ENCODE measurements around the gene SLC4A5. TPM values are rescaled to one million over a fixed set of nuclear protein-coding genes. Genes with fewer than 3 reads are reported as not detected.
A peak's percentile ranks its signal among the peaks of the same experiment; 100 is the strongest.
"Not testable (repeated sequence)": the region's sequence is repeated elsewhere in the genome, so short reads cannot be mapped to it uniquely, and the experiment has no call there.

Gene SLC4A5
- total RNA-seq, 1 donor from 2014 or later = 0.47 TPM

DNA sequence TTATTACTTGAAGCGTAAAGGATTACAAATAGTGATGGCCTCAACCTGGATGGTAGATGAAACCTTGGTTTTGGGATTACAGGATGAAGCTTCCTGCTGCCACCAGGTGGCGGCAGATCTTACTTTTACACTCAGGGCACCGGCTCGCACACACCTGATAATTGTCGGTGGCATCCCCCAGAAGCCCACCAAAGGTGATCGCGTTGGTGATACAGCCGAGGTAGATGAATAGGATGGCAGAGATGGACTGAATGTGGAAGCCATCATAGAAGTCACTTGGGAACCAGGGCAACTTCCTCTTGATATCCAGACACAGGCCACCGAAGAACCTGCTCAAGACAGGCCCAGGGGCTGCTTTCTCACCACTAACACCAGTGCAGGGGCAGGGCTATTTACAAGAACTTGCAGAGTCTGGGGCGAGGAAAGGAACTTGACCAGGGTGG is 93.0 kb downstream of the SLC4A5 start:
- no peak overlapping the region for H3K4me3 Mint-ChIP-seq
- intact Hi-C loops (cut with micrococcal nuclease) = loop anchor here (1.0 to 2.0 kb wide), 5 partner anchors 85 to 337 kb away; no protein-coding TSS in a partner anchor
- no peaks in the 10 kb centered on the region for H3K36me3 Mint-ChIP-seq (ENCODE audit: low read depth)
- DNase-seq (ENCODE audit: low spot score) = peak; percentile 23
- H3K9me3 Mint-ChIP-seq = no peaks in the 10 kb centered on the region
- peaks cover 7% of the 10 kb centered on the region for H3K27me3 Mint-ChIP-seq (ENCODE audit: insufficient read depth)
- no peak overlapping the region for H3K27ac Mint-ChIP-seq
- H3K4me1 Mint-ChIP-seq (ENCODE audit: low read depth) = no peaks in the 10 kb centered on the region

DNA sequence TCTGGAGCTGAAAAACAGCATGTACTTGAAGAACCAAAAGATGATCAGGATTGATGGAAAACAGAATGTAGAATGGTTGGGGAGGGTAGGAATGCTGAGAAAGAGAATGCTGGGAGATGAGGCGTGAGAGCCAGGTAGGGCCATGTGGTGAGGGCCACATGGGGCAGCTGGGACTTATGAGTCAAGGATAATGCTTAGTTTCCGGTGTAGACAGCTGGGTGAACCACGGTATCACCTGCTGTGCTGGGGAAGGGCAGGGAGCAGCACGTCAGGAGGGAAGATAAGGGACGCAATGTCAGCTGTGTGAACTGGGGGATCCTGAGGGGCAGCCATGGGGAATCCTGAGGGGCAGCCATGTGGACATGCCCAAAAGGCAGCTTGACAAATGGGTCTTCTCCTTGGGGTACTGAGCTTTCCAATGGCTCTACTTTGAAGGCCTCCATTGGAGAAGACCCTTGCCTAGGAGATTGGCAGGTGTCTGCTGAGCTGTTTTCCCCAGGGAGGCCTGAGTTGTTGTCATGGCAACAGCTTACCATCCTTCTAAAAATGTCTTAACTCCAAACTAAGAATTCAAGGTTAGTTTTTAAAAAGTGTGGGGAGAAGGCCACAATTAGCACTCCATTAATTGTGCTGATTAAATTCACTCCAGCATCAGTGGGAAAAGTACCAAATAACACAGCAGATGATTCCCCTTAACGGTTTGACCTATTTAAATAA is 93.7 kb downstream of the SLC4A5 start:
- Mint-ChIP-seq H3K4me1 (ENCODE audit: low read depth) (no peaks in the 10 kb centered on the region), H3K4me3 (no peak overlapping the region), H3K27ac (no peak overlapping the region), H3K27me3 (ENCODE audit: insufficient read depth) (peaks cover 6% of the 10 kb centered on the region), H3K36me3 (ENCODE audit: low read depth) (no peaks in the 10 kb centered on the region), H3K9me3 (no peaks in the 10 kb centered on the region)
- no peak for DNase-seq (ENCODE audit: low spot score)
- intact Hi-C loops (cut with micrococcal nuclease) = loop anchor here (1.0 to 2.0 kb wide), 5 partner anchors 86 to 338 kb away; no protein-coding TSS in a partner anchor

DNA sequence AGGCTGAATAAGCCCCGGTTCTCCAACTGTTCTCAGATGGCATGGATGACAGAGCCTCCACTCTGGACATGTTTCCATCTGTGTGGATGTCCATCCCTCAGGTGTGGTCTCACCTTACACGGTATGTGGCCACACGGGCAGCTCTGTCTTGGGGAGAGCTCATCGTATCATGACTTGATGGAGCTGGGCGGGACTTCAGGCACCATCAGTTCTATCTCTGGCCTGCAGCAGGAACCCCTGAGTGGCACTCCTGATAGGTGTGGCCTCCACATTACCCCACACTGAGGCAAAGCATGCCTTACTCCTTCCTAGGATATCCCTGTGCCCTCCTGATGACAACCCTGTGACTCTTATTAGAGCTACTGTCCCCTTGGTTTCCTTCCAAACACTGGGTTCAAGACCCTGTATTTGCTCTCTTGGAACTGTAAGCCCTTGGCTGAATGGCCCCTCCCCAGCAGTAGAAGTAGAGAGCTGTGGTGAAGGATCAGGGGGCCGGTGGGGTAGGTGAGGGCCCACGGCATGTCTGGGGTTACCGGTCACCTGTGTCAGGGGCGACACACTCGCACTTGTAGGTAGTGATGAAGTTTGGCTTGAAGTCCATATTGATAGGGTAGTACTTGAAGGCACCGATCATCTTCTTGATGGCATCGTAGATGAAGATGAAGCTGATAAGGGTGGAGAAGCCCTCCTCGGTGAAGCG is 96.6 kb downstream of the SLC4A5 start:
- H3K27ac Mint-ChIP-seq = no peak overlapping the region
- intact Hi-C loops (cut with micrococcal nuclease) = no loop called here
- DNase-seq (ENCODE audit: low spot score) = no peak
- no peaks in the 10 kb centered on the region for H3K27me3 Mint-ChIP-seq (ENCODE audit: insufficient read depth)
- H3K36me3 Mint-ChIP-seq (ENCODE audit: low read depth) = no peaks in the 10 kb centered on the region
- no peaks in the 10 kb centered on the region for H3K9me3 Mint-ChIP-seq
- no peak overlapping the region for H3K4me3 Mint-ChIP-seq
- H3K4me1 Mint-ChIP-seq (ENCODE audit: low read depth) = no peaks in the 10 kb centered on the region

DNA sequence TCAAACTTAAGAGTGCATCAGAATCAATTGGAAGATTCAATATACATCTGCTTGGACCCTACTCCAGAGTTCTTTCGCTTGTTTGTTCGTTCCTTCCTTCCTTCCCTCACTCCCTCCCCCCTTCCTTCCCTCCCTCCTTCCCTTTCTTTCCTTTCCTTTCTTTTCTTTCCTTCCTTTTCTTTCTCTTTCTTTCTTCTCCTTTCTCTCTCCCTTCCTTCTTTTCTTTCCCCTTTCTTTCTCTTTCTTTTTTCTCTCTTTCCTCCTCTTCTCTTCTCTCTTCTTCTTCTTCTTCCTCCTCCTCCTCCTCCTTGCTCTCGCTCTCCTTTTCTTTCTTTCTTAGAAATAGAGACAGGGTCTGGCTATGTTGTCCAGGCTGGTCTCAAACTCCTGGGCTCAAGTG is 98.9 kb downstream of the SLC4A5 start:
- Mint-ChIP-seq H3K9me3 (no peaks in the 10 kb centered on the region), H3K4me1 (ENCODE audit: low read depth) (no peaks in the 10 kb centered on the region), H3K36me3 (ENCODE audit: low read depth) (no peaks in the 10 kb centered on the region), H3K4me3 (no peak overlapping the region), H3K27ac (no peak overlapping the region), H3K27me3 (ENCODE audit: insufficient read depth) (no peaks in the 10 kb centered on the region)
- intact Hi-C loops (cut with micrococcal nuclease) = no loop called here
- DNase-seq (ENCODE audit: low spot score) = no peak

DNA sequence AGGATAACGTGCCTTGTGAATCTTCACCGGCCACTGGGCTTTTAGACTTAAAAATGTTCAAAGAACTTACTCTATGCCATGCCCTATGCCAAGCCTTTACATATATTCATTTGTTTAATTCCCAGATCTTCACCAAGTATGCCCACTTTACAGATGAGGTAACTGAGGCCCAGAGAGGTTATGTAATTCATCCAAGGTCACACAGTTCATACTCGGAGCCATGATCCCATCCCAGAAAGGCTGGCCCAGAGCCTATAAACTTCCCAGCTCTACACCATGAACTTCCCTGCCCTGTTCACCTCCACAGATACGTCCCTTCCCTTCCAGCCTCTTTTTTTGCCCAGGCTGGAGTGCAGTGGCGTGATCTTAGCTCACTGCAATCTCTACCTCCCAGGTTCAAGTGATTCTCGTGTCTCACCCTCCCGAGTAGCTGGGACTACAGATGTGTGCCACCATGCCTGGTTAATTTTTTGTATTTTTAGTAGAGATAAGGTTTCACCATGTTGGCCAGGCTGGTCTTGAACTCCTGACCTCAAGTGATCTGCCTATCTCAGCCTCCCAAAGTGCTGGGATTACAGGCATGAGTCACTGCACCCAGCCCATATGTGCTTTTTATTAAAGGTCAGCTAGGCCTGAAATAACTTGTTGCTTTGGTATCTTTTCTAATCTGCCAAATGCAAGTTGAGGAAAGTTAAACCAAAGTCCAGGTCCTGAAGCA is 100.7 kb downstream of the SLC4A5 start:
- Mint-ChIP-seq H3K27ac (no peak overlapping the region), H3K36me3 (ENCODE audit: low read depth) (no peaks in the 10 kb centered on the region), H3K4me3 (no peak overlapping the region), H3K4me1 (ENCODE audit: low read depth) (no peaks in the 10 kb centered on the region), H3K9me3 (no peaks in the 10 kb centered on the region), H3K27me3 (ENCODE audit: insufficient read depth) (no peaks in the 10 kb centered on the region)
- intact Hi-C loops (cut with micrococcal nuclease) = no loop called here
- DNase-seq (ENCODE audit: low spot score) = no peak

DNA sequence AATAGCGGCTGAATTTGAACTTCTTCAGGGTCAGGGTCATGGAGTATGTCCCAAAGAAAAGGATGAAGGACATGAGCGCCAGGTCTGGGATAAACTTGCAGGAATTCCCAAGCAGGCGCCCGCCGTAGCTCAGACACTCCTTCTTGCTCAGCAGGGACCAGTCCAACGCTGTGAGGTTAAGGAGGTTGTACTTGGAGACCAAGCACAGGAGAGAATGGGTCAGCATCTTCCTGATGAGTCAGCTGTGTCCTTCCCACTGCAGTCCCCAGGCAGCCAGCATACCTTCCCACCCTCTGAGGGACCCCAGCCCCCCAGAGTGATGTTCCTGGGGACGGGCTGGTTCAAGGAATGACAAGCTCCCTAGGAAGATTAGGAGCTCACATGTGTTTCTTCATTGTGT is 103.9 kb downstream of the SLC4A5 start:
- H3K27me3 Mint-ChIP-seq (ENCODE audit: insufficient read depth) = no peaks in the 10 kb centered on the region
- DNase-seq (ENCODE audit: low spot score) = no peak
- H3K36me3 Mint-ChIP-seq (ENCODE audit: low read depth) = no peaks in the 10 kb centered on the region

DNA sequence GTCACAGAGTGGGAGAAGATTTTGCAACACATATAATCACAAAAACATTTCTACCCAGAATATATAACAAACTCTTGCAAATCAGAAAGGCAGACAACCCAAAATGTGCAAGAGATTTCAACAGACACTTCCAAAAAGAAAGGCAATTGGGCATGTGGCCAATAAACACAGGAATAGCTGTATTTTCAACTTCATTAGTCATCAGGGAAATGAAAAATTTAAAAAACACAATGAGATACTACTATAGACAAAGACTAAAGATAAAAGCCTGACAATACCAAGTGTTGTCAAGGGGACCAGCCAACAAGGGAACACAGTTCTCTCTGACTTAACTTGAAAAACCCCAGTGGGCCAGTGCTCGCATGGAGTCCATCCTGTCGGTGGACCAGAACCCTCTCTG is 104.3 kb downstream of the SLC4A5 start:
- intact Hi-C loops (cut with micrococcal nuclease) = no loop called here
- H3K27ac Mint-ChIP-seq = no peak overlapping the region
- DNase-seq (ENCODE audit: low spot score) = no peak
- peaks cover 8% of the 10 kb centered on the region for H3K4me1 Mint-ChIP-seq (ENCODE audit: low read depth)
- no peaks in the 10 kb centered on the region for H3K36me3 Mint-ChIP-seq (ENCODE audit: low read depth)
- no peaks in the 10 kb centered on the region for H3K9me3 Mint-ChIP-seq
- no peaks in the 10 kb centered on the region for H3K27me3 Mint-ChIP-seq (ENCODE audit: insufficient read depth)
- no peak overlapping the region for H3K4me3 Mint-ChIP-seq

More for the DNA sequence above, 103.9 kb downstream of the SLC4A5 start:
- H3K4me1 Mint-ChIP-seq (ENCODE audit: low read depth) = peaks cover 8% of the 10 kb centered on the region
- intact Hi-C loops (cut with micrococcal nuclease) = no loop called here
- no peaks in the 10 kb centered on the region for H3K9me3 Mint-ChIP-seq
- H3K4me3 Mint-ChIP-seq = no peak overlapping the region
- H3K27ac Mint-ChIP-seq = no peak overlapping the region

DNA sequence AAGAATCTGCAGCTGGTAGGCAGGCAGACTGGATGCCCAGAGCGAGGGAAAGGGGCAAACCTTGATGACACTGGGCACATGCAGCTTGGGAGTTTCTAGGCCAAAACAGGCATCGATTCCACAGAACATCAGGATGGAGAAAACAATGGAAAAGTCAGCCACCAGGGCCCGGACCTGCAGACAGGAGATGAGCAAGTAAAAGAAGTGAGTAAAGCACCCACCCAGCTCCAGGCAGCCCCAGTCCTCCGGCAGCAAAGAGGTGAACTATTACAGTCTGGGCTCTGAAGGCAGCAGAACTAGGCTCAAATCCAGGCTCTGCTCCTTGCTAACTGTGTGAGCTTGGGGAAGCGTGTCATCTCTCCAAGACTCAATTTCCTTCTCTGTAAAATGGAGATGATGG is 108.2 kb downstream of the SLC4A5 start:
- intact Hi-C loops (cut with micrococcal nuclease) = no loop called here
- Mint-ChIP-seq H3K4me3 (no peak overlapping the region), H3K27me3 (ENCODE audit: insufficient read depth) (no peaks in the 10 kb centered on the region), H3K4me1 (ENCODE audit: low read depth) (peaks cover 8% of the 10 kb centered on the region), H3K27ac (no peak overlapping the region), H3K9me3 (no peaks in the 10 kb centered on the region), H3K36me3 (ENCODE audit: low read depth) (no peaks in the 10 kb centered on the region)
- no peak for DNase-seq (ENCODE audit: low spot score)

DNA sequence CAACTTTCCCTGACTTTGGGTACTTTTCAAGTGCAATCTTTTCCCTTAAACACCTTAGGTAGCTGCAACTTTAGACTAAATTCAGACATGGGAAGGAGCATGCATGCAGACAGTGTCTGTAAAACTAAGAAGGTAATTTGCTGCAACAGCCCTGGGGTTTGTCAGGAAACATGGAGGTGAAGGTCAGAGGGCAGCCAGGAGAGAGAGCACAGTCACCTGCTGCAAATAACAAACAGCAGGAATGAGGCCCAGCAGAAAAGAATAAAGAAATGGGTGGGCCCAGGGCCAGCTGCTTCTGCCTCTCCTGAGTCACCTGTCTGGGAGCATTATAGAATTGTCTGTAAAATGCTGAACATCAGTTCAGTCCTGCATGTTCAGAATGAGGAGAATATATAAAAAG is 109.6 kb downstream of the SLC4A5 start:
- H3K36me3 Mint-ChIP-seq (ENCODE audit: low read depth) = no peaks in the 10 kb centered on the region
- H3K27ac Mint-ChIP-seq = no peak overlapping the region
- no peak overlapping the region for H3K4me3 Mint-ChIP-seq
- H3K9me3 Mint-ChIP-seq = no peaks in the 10 kb centered on the region
- no peak for DNase-seq (ENCODE audit: low spot score)
- peaks cover 8% of the 10 kb centered on the region for H3K4me1 Mint-ChIP-seq (ENCODE audit: low read depth)
- no peaks in the 10 kb centered on the region for H3K27me3 Mint-ChIP-seq (ENCODE audit: insufficient read depth)
- intact Hi-C loops (cut with micrococcal nuclease) = no loop called here

DNA sequence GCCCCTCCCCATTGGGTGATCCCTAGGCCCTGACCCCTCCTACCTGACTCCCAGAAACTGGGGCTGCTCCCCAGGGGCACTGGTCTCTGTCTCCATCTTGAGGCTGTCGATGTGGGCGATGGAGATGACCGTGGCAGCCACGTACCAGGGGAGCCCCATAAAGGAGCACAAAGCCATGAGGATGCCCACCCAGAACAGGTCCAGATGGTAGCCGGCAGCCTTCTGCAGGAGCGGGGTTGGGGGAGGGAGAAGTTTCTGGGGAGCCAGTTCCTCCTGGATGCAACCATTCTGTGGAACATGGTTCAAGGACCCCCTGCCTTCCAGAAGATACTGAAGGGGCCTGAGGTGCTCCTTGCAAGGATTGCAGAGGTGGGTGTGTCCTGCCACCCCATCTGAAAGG is 110.8 kb downstream of the SLC4A5 start:
- DNase-seq (ENCODE audit: low spot score) = no peak
- Mint-ChIP-seq H3K4me3 (no peak overlapping the region), H3K27ac (no peak overlapping the region), H3K4me1 (ENCODE audit: low read depth) (peaks cover 8% of the 10 kb centered on the region), H3K36me3 (ENCODE audit: low read depth) (no peaks in the 10 kb centered on the region), H3K27me3 (ENCODE audit: insufficient read depth) (no peaks in the 10 kb centered on the region), H3K9me3 (no peaks in the 10 kb centered on the region)
- intact Hi-C loops (cut with micrococcal nuclease) = no loop called here

DNA sequence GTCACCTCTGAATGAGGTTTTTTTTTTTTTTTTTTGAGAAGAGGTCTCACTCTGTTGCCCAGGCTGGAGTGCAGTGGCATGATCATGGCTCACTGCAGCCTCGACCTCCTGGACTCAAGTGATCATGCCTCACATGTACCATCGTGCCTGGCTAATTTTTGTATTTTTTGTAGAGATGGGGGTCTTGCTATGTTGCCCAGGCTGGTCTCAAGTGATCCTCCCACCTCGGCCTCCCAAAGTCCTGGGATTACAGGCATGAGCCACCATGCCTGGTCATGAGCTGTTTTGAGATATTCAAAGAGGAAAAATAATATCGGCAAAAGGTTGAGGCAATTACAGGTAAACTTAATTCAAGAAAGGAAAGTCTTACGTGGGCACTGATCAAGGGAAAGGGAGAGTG is 113.4 kb downstream of the SLC4A5 start:
- H3K4me3 Mint-ChIP-seq; H3K27me3 Mint-ChIP-seq (ENCODE audit: insufficient read depth); H3K9me3 Mint-ChIP-seq; H3K36me3 Mint-ChIP-seq (ENCODE audit: low read depth); intact Hi-C loops (cut with micrococcal nuclease); H3K4me1 Mint-ChIP-seq (ENCODE audit: low read depth); H3K27ac Mint-ChIP-seq; DNase-seq (ENCODE audit: low spot score): not testable (repeated sequence)

DNA sequence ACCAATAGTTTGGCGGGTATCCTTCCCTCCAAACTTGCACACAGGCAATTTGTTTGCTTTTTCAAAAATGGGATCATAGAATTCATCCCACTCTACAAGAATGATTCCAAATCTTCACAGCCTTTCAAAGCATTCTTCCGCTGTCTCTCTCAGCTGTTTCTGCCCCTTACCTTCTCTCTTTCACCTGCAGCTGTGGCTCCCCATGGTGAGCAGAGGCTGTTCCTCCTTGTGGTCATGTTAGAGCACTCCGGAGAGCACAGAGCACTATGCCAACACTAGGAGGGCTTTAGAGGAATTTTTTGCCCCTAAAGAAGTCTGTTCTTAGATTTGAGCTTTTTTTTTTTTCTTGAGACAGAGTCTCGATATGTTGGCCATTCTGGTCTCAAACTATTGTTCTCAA is 114.4 kb downstream of the SLC4A5 start:
- DNase-seq (ENCODE audit: low spot score) = no peak
- Mint-ChIP-seq H3K27ac (no peak overlapping the region), H3K36me3 (ENCODE audit: low read depth) (peaks cover 2% of the 10 kb centered on the region), H3K9me3 (no peaks in the 10 kb centered on the region), H3K27me3 (ENCODE audit: insufficient read depth) (no peaks in the 10 kb centered on the region), H3K4me1 (ENCODE audit: low read depth) (no peaks in the 10 kb centered on the region), H3K4me3 (no peak overlapping the region)
- intact Hi-C loops (cut with micrococcal nuclease) = no loop called here

DNA sequence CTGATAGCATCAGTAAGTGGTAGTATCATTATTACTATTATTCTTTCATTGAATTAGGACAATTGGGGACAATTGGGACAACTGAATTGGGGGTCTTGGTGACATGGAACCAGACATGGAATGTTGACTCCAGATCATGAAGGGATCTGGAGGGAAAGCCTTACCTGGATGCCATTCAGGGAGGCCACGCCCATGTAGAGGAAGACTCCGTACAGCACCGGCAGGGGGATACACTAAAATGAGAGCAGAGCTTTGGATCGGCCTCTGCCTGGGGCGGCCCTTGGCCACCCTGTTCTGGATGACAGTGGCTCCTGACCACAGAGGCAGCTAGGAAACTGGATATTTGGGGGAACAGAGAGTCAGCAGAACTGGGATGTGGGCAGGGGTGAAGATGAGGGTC is 115.6 kb downstream of the SLC4A5 start:
- Mint-ChIP-seq H3K27me3 (ENCODE audit: insufficient read depth) (no peaks in the 10 kb centered on the region), H3K9me3 (no peaks in the 10 kb centered on the region), H3K27ac (no peak overlapping the region), H3K4me1 (ENCODE audit: low read depth) (no peaks in the 10 kb centered on the region), H3K36me3 (ENCODE audit: low read depth) (peaks cover 3% of the 10 kb centered on the region), H3K4me3 (no peak overlapping the region)
- no peak for DNase-seq (ENCODE audit: low spot score)
- intact Hi-C loops (cut with micrococcal nuclease) = no loop called here

Measured in activated T-helper 1 cell treated with anti-CD3 and anti-CD28 coated beads, Interleukin-12 subunit alpha, Interleukin-12 subunit beta, Interleukin-2, Interleukin-4 antibody, amounts not matched to agents 30 ng/mL and 10 ng/mL and 1 ng/mL, durations not matched to agents 14 hours and 24 hours and 36 hours (primary cell).